ENCODE measurements around the gene HS1BP3. TPM values are rescaled to one million over a fixed set of nuclear protein-coding genes. Genes with fewer than 3 reads are reported as not detected.
A peak's percentile ranks its signal among the peaks of the same experiment; 100 is the strongest.

HS1BP3 gene
- total RNA-seq, 1 donor from 2014 or later: 16.6 TPM

- no peak for TF ChIP-seq CTCF (IDR thresholded peaks at IDR 0.05; ENCODE audit: borderline replicate concordance)
- no peak for DNase-seq
- no peak overlapping the region for H3K4me3 ChIP-seq
- H3K4me1 ChIP-seq: peaks cover 60% of the 10 kb centered on the region
- intact Hi-C loops (cut with micrococcal nuclease): no loop called here
- H3K36me3 ChIP-seq: no peaks in the 10 kb centered on the region
- H3K9me3 ChIP-seq (replicated peaks): peaks cover 3% of the 10 kb centered on the region
- H3K27me3 ChIP-seq (ENCODE audit: low read depth): no peaks in the 10 kb centered on the region
- peak overlapping the region; percentile 83 for H3K27ac ChIP-seq (replicated peaks)
Measured at GRCh38 chr2:20603791-20604190, 47.1 kb downstream of the HS1BP3 start.

- DNase-seq: no peak
- no peak overlapping the region for H3K4me3 ChIP-seq
- H3K4me1 ChIP-seq: peaks cover 65% of the 10 kb centered on the region
- H3K27ac ChIP-seq (replicated peaks): no peak overlapping the region
- H3K36me3 ChIP-seq: no peaks in the 10 kb centered on the region
- H3K27me3 ChIP-seq (ENCODE audit: low read depth): no peaks in the 10 kb centered on the region
- H3K9me3 ChIP-seq (replicated peaks): peaks cover 3% of the 10 kb centered on the region
- TF ChIP-seq CTCF (IDR thresholded peaks at IDR 0.05; ENCODE audit: borderline replicate concordance): no peak
- intact Hi-C loops (cut with micrococcal nuclease): no loop called here
Measured at GRCh38 chr2:20602803-20603202, 48.1 kb downstream of the HS1BP3 start.

- peak; percentile 66 for TF ChIP-seq CTCF (IDR thresholded peaks at IDR 0.05; ENCODE audit: borderline replicate concordance)
- no peak overlapping the region for H3K4me3 ChIP-seq
- no peaks in the 10 kb centered on the region for H3K9me3 ChIP-seq (replicated peaks)
- DNase-seq: no peak
- peaks cover 80% of the 10 kb centered on the region for H3K4me1 ChIP-seq
- peak overlapping the region; percentile 92 for H3K27ac ChIP-seq (replicated peaks)
- intact Hi-C loops (cut with micrococcal nuclease): no loop called here
- no peaks in the 10 kb centered on the region for H3K36me3 ChIP-seq
- no peaks in the 10 kb centered on the region for H3K27me3 ChIP-seq (ENCODE audit: low read depth)
Measured at GRCh38 chr2:20600756-20601325, 50.1 kb downstream of the HS1BP3 start.

DNA sequence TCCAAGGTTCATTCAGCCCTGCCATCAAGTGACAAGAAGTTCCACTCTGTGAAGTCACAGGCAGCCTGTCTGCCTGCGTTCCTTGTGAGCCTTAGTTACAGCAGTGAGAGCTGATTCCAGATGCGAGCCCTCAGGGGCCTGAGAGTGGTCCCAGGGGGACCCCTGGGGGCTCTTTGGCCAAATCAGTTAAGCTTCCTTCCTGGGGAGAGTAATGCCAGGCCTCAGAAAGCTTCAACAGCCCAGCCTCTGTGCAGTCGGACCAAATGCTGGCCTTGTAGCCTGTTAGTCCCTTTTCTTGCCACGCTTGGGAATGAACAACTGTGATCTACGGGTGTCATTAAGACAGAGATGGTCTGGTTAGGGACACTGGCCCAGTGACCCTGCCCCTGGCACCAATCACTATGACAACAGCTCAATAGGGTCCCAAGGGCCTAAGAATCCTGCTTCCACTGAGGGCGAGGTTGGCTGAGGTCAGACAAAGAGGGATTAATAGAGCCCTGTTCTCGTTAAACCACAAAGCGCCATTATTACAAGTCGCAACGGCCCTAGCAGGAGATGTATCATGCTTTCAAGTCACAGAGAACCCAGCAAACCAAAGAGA lies 50.9 kb downstream of the HS1BP3 start:
- no peaks in the 10 kb centered on the region for H3K9me3 ChIP-seq (replicated peaks)
- no peak overlapping the region for H3K4me3 ChIP-seq
- intact Hi-C loops (cut with micrococcal nuclease): no loop called here
- H3K4me1 ChIP-seq: peaks cover 80% of the 10 kb centered on the region
- DNase-seq: no peak
- H3K27ac ChIP-seq (replicated peaks): peak overlapping the region; percentile 92
- no peak for TF ChIP-seq CTCF (IDR thresholded peaks at IDR 0.05; ENCODE audit: borderline replicate concordance)
- no peaks in the 10 kb centered on the region for H3K27me3 ChIP-seq (ENCODE audit: low read depth)
- H3K36me3 ChIP-seq: no peaks in the 10 kb centered on the region

- intact Hi-C loops (cut with micrococcal nuclease): no loop called here
- DNase-seq: peak; percentile 82
- no peaks in the 10 kb centered on the region for H3K27me3 ChIP-seq (ENCODE audit: low read depth)
- H3K9me3 ChIP-seq (replicated peaks): no peaks in the 10 kb centered on the region
- peak; percentile 29 for TF ChIP-seq CTCF (IDR thresholded peaks at IDR 0.05; ENCODE audit: borderline replicate concordance)
- H3K27ac ChIP-seq (replicated peaks): peak overlapping the region; percentile 92
- H3K36me3 ChIP-seq: no peaks in the 10 kb centered on the region
- peaks cover 75% of the 10 kb centered on the region for H3K4me1 ChIP-seq
- H3K4me3 ChIP-seq: no peak overlapping the region
Measured at GRCh38 chr2:20599001-20599600, 51.8 kb downstream of the HS1BP3 start.
